HEK293 (cell line): ENCODE measurements around the gene ITPA.

Source experiments
- CTCF ChIP-seq: fragments of 450-650 bp; formaldehyde crosslinking; IDR thresholded peaks from 2 replicates; pipeline ENCODE4 v1.5.1; 2016; ENCODE audit warnings: missing biosample characterization, missing genetic modification characterization
- REST ChIP-seq: fragments of 450-650 bp; formaldehyde crosslinking; IDR thresholded peaks from 2 replicates; pipeline ENCODE4 v1.5.1; 2016; ENCODE audit warnings: missing biosample characterization, missing genetic modification characterization
- TCF7L2 ChIP-seq: IDR thresholded peaks from 2 replicates; pipeline ENCODE4 v1.6.1; 2011; ENCODE audit warnings: low read depth, mild to moderate bottlenecking, inconsistent platforms, low read length, moderate library complexity, borderline replicate concordance
- YY1 ChIP-seq: fragments of 450-650 bp; formaldehyde crosslinking; IDR thresholded peaks from 2 replicates; pipeline ENCODE4 v1.5.1; 2018; ENCODE audit warnings: missing biosample characterization, missing genetic modification characterization
- ZBTB8A ChIP-seq: fragments of 450-650 bp; formaldehyde crosslinking; IDR thresholded peaks from 2 replicates; pipeline ENCODE4 v1.5.1; 2016; ENCODE audit warnings: missing biosample characterization, missing genetic modification characterization
- ZEB2 ChIP-seq: fragments of 450-650 bp; formaldehyde crosslinking; IDR thresholded peaks from 2 replicates; pipeline ENCODE4 v1.5.1; 2016; ENCODE audit warnings: missing biosample characterization, missing genetic modification characterization
- ZFP3 ChIP-seq: fragments of 450-650 bp; formaldehyde crosslinking; IDR thresholded peaks from 2 replicates; pipeline ENCODE4 v1.5.1; 2016; ENCODE audit warnings: low read depth, missing biosample characterization, missing genetic modification characterization
- ZNF132 ChIP-seq: fragments of 450-650 bp; formaldehyde crosslinking; IDR thresholded peaks from 2 replicates; pipeline ENCODE4 v1.5.1; 2017; ENCODE audit warnings: missing biosample characterization, missing genetic modification characterization, borderline replicate concordance
- ZNF223 ChIP-seq: fragments of 450-650 bp; formaldehyde crosslinking; IDR thresholded peaks from 2 replicates; pipeline ENCODE4 v1.5.1; 2016; ENCODE audit warnings: missing biosample characterization, missing genetic modification characterization
- ZNF561 ChIP-seq: fragments of 450-650 bp; IDR thresholded peaks from 2 replicates; pipeline ENCODE4 v1.5.1; 2018; ENCODE audit warnings: missing biosample characterization, missing genetic modification characterization, borderline replicate concordance
- ZNF580 ChIP-seq: fragments of 450-650 bp; formaldehyde crosslinking; IDR thresholded peaks from 2 replicates; pipeline ENCODE4 v1.5.1; 2016; ENCODE audit warnings: missing biosample characterization, missing genetic modification characterization

- no peak for TF ChIP-seq CTCF
- TF ChIP-seq ZNF561 (tag by site-specific recombination), result no peak
- no peak for TF ChIP-seq ZBTB8A (tag by site-specific recombination)
- TF ChIP-seq TCF7L2, result no peak
- TF ChIP-seq REST (tag by site-specific recombination), result no peak
- no peak for TF ChIP-seq ZNF132
- no peak for TF ChIP-seq ZNF223 (tag by site-specific recombination)
- TF ChIP-seq ZEB2 (tag by site-specific recombination), result no peak
- no peak for TF ChIP-seq ZFP3
- no peak for TF ChIP-seq ZNF580
- TF ChIP-seq YY1 (tag by site-specific recombination), result no peak
Observed at GRCh38 chr20:3222635-3223600, 13.6 kb downstream of the ITPA start.
